ENCODE data around the gene RHOU.

Gene RHOU

DNA sequence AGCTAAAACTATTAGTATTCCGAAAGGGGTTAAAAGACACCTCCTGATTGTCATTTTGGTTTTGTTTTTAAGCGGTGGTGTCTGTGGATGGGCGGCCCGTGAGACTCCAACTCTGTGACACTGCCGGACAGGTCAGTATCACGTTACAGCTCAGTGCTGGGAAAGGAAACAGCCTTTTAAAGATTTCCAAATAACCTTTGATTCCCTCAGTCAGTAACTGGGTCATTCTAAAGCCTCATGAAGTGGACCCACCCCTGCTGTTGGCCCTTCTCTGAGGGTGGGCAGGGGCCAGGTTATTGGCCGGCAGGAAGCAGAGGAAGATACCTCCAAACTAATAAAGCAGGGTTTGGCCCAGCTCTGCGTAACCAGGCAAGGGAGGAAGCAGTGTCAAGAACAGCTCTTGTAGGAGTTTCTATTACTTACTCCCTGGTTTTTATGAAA, 2.3 kb downstream of the RHOU start:
- Histone ChIP-seq H3K4me3 (ENCODE audit: low read depth, low read length) (peak overlapping the region; percentile 81; the same call in 1 of the 2 replicates), H3K27me3 (ENCODE audit: control insufficient read depth, insufficient read depth, low read length) (peaks cover 29% of the 10 kb centered on the region), H3K9ac (ENCODE audit: low read length) (no peak overlapping the region), H3K36me3 (ENCODE audit: control insufficient read depth, insufficient read depth, low read length) (peaks cover 16% of the 10 kb centered on the region), H3K4me1 (ENCODE audit: control insufficient read depth, insufficient read depth, low read length) (peaks cover 17% of the 10 kb centered on the region; the same call in 1 of the 2 replicates), H3K9me3 (ENCODE audit: control insufficient read depth, insufficient read depth, low read depth, low read length) (no peaks in the 10 kb centered on the region), H3K27ac (ENCODE audit: low read depth, low read length) (no peak overlapping the region)

DNA sequence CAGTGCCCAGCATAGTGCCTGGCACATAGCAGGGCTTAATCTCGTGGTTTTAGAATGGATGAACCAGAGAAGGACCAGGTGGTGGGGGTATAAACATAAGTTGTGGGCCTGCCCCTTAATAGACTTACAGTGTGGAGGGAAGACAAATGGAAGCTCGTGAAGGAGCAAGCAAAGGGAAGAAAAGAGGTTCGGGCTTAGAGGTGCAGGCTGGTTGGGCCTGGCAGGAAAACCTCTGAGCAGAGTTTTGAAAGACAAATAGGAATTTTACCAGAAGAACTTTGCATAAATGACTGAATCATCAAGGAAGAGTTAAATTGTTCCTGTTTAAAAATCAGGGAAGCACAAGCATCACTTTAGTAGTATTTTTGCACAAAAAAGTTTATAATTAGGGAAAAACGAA, 4.5 kb downstream of the RHOU start:
- H3K9ac ChIP-seq (ENCODE audit: low read length) = no peak overlapping the region
- no peaks in the 10 kb centered on the region for H3K9me3 ChIP-seq (ENCODE audit: control insufficient read depth, insufficient read depth, low read depth, low read length)
- H3K27me3 ChIP-seq (ENCODE audit: control insufficient read depth, insufficient read depth, low read length) = peaks cover 16% of the 10 kb centered on the region
- H3K27ac ChIP-seq (ENCODE audit: low read depth, low read length) = no peak overlapping the region
- peaks cover 15% of the 10 kb centered on the region; the same call in 1 of the 2 replicates for H3K4me1 ChIP-seq (ENCODE audit: control insufficient read depth, insufficient read depth, low read length)
- peaks cover 33% of the 10 kb centered on the region for H3K36me3 ChIP-seq (ENCODE audit: control insufficient read depth, insufficient read depth, low read length)
- H3K4me3 ChIP-seq (ENCODE audit: low read depth, low read length) = no peak overlapping the region

DNA sequence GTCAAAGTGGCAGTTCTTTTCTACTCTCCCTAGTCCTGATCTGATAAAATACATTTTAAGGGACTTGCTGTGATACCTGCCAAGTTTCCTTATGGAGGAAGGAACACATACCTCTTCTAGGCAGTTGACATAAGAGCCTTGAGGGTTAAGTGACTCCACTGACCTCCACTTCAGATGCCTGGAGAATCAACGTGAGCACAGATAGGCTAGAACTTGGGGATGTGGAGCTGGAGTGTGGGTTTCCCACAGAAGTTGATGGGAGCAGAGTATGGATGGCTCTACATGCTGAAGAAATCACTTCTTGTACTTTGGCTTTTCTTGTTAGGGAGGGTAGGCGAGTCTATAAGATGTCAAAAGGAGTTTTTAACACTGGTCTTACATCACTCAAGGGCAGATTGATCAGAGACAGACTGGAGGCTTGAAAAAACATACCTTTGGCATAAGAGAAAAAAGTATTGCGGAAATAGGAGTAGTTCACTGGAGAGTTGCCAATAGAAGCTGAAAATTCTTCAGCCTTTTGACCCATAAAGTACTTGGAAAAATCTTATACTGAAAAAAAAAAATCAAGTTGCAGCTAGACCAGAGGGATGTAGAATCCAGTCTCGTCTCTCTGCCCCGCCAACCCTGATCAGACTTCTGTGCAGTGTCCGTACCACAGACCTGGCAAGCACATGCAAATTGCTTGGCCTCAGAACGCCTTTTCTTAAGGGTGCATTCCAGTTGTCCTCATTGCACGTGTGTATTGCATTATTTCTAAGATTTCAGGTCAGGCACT, 5.5 kb downstream of the RHOU start:
- Histone ChIP-seq H3K9ac (ENCODE audit: low read length) (no peak overlapping the region), H3K9me3 (ENCODE audit: control insufficient read depth, insufficient read depth, low read depth, low read length) (no peaks in the 10 kb centered on the region), H3K27ac (ENCODE audit: low read depth, low read length) (no peak overlapping the region), H3K27me3 (ENCODE audit: control insufficient read depth, insufficient read depth, low read length) (peaks cover 13% of the 10 kb centered on the region), H3K4me1 (ENCODE audit: control insufficient read depth, insufficient read depth, low read length) (peaks cover 13% of the 10 kb centered on the region; the same call in 1 of the 2 replicates), H3K36me3 (ENCODE audit: control insufficient read depth, insufficient read depth, low read length) (peaks cover 33% of the 10 kb centered on the region), H3K4me3 (ENCODE audit: low read depth, low read length) (no peak overlapping the region)

DNA sequence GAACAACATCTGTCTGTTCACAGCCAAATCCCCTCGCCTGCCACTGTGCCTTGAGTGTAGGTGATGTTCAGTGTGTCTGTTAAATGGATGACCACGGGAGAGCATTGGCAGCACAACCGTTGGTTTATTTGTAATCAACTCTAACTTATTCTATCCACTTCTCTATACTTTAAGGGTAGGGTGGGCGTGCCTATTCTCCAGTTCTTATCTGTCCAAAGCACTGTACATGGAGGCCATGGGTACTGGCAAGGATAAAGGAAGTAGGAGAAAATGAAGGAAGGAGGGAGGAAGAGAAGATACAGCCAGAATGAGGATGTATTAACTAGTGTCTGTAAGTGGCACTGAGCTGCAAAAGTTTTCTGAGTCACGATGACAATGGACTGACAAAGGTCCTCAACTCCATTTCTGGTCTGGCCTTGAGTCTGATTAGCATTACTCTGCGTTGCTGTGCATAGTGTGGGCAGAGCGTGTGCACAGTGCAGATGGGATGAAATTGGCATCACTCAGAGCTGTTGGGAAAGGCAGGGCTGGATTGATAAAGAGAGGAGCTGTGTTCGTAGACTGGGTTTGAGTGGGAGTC, 7.1 kb downstream of the RHOU start:
- peaks cover 33% of the 10 kb centered on the region for H3K36me3 ChIP-seq (ENCODE audit: control insufficient read depth, insufficient read depth, low read length)
- H3K4me1 ChIP-seq (ENCODE audit: control insufficient read depth, insufficient read depth, low read length) = peaks cover 5% of the 10 kb centered on the region; the same call in 1 of the 2 replicates
- no peaks in the 10 kb centered on the region for H3K27me3 ChIP-seq (ENCODE audit: control insufficient read depth, insufficient read depth, low read length)
- no peak overlapping the region for H3K9ac ChIP-seq (ENCODE audit: low read length)
- H3K9me3 ChIP-seq (ENCODE audit: control insufficient read depth, insufficient read depth, low read depth, low read length) = no peaks in the 10 kb centered on the region
- H3K4me3 ChIP-seq (ENCODE audit: low read depth, low read length) = no peak overlapping the region
- H3K27ac ChIP-seq (ENCODE audit: low read depth, low read length) = no peak overlapping the region

DNA sequence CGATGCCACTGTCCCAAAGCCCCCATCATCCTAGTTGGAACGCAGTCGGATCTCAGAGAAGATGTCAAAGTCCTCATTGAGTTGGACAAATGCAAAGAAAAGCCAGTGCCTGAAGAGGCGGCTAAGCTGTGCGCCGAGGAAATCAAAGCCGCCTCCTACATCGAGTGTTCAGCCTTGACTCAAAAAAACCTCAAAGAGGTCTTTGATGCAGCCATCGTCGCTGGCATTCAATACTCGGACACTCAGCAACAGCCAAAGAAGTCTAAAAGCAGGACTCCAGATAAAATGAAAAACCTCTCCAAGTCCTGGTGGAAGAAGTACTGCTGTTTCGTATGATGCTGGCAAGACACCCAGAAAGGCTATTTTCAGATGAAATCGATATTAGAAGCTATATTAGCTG, 8.1 kb downstream of the RHOU start:
- H3K27ac ChIP-seq (ENCODE audit: low read depth, low read length) = no peak overlapping the region
- no peaks in the 10 kb centered on the region for H3K9me3 ChIP-seq (ENCODE audit: control insufficient read depth, insufficient read depth, low read depth, low read length)
- H3K4me1 ChIP-seq (ENCODE audit: control insufficient read depth, insufficient read depth, low read length) = no peaks in the 10 kb centered on the region; the same call in 1 of the 2 replicates
- no peak overlapping the region for H3K4me3 ChIP-seq (ENCODE audit: low read depth, low read length)
- no peak overlapping the region for H3K9ac ChIP-seq (ENCODE audit: low read length)
- H3K27me3 ChIP-seq (ENCODE audit: control insufficient read depth, insufficient read depth, low read length) = no peaks in the 10 kb centered on the region
- peaks cover 27% of the 10 kb centered on the region for H3K36me3 ChIP-seq (ENCODE audit: control insufficient read depth, insufficient read depth, low read length)

DNA sequence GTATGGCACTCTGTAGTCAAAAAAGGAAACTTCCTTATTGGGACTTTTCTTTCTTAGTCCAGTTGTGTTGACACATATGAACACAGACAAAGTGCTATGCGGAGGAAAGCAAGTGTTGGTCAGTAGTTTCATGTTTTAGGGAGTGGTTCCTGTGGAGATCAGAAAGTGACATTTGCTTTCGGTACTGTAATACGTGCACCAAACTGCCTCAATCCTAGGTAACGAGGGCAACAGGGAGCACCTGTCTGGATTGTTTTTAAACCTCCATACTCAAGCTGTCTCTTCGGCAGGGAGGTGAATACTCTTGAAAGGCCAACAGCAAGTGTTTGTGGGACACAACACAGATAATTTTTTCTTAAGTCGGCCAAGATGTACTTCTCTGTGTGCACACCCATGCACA, 9.1 kb downstream of the RHOU start:
- H3K27me3 ChIP-seq (ENCODE audit: control insufficient read depth, insufficient read depth, low read length) = no peaks in the 10 kb centered on the region

DNA sequence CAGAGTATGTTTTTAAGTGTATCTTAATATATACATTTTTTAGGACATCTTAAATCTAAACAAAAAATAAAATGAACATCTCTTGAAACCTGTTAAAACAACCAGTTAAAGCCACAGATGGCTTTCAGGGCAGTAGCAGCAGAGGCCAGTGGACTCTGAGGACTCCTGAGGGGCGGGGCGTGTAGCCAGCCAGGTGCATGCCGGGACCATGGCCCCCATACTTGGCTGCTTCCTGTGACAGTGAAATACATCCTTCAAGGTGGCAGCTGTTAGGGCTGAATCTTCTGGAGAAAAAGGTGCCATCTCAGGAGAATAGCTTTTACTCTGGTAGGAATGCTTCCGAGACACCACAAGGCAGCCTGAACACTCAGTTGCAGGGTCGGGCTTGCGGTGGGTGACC, 9.6 kb downstream of the RHOU start:
- Histone ChIP-seq H3K27ac (ENCODE audit: low read depth, low read length) (no peak overlapping the region), H3K9ac (ENCODE audit: low read length) (no peak overlapping the region), H3K4me3 (ENCODE audit: low read depth, low read length) (no peak overlapping the region), H3K9me3 (ENCODE audit: control insufficient read depth, insufficient read depth, low read depth, low read length) (no peaks in the 10 kb centered on the region), H3K36me3 (ENCODE audit: control insufficient read depth, insufficient read depth, low read length) (peaks cover 27% of the 10 kb centered on the region), H3K4me1 (ENCODE audit: control insufficient read depth, insufficient read depth, low read length) (no peaks in the 10 kb centered on the region), H3K27me3 (ENCODE audit: control insufficient read depth, insufficient read depth, low read length) (no peaks in the 10 kb centered on the region)

More for the DNA sequence above, 9.1 kb downstream of the RHOU start:
- H3K4me3 ChIP-seq (ENCODE audit: low read depth, low read length) = no peak overlapping the region
- no peaks in the 10 kb centered on the region for H3K9me3 ChIP-seq (ENCODE audit: control insufficient read depth, insufficient read depth, low read depth, low read length)
- no peak overlapping the region for H3K27ac ChIP-seq (ENCODE audit: low read depth, low read length)
- H3K9ac ChIP-seq (ENCODE audit: low read length) = no peak overlapping the region
- no peaks in the 10 kb centered on the region; the same call in 1 of the 2 replicates for H3K4me1 ChIP-seq (ENCODE audit: control insufficient read depth, insufficient read depth, low read length)
- H3K36me3 ChIP-seq (ENCODE audit: control insufficient read depth, insufficient read depth, low read length) = peaks cover 27% of the 10 kb centered on the region

DNA sequence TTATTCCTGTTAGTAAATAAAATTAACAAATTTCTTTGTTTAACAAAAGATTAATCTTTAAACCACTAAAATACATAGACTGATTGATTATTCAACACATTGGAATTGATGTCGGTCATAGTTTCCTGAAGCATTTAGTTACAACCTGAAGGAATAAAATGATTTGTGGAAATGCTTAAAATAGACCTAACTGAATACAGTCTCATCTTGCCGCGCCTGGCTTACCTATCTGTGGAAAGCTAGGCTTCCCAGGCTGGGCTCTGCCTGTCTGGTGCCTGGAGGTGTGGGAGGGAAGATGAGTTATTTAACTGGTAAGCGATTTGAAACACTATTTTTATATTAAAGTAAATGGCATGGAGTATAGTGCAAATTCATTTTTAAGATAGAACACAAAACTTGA, 10.2 kb downstream of the RHOU start:
- H3K4me1 ChIP-seq (ENCODE audit: control insufficient read depth, insufficient read depth, low read length) = no peaks in the 10 kb centered on the region
- H3K27ac ChIP-seq (ENCODE audit: low read depth, low read length) = no peak overlapping the region
- no peak overlapping the region for H3K4me3 ChIP-seq (ENCODE audit: low read depth, low read length)
- no peak overlapping the region for H3K9ac ChIP-seq (ENCODE audit: low read length)
- no peaks in the 10 kb centered on the region for H3K27me3 ChIP-seq (ENCODE audit: control insufficient read depth, insufficient read depth, low read length)
- H3K9me3 ChIP-seq (ENCODE audit: control insufficient read depth, insufficient read depth, low read depth, low read length) = no peaks in the 10 kb centered on the region
- H3K36me3 ChIP-seq (ENCODE audit: control insufficient read depth, insufficient read depth, low read length) = peaks cover 27% of the 10 kb centered on the region

DNA sequence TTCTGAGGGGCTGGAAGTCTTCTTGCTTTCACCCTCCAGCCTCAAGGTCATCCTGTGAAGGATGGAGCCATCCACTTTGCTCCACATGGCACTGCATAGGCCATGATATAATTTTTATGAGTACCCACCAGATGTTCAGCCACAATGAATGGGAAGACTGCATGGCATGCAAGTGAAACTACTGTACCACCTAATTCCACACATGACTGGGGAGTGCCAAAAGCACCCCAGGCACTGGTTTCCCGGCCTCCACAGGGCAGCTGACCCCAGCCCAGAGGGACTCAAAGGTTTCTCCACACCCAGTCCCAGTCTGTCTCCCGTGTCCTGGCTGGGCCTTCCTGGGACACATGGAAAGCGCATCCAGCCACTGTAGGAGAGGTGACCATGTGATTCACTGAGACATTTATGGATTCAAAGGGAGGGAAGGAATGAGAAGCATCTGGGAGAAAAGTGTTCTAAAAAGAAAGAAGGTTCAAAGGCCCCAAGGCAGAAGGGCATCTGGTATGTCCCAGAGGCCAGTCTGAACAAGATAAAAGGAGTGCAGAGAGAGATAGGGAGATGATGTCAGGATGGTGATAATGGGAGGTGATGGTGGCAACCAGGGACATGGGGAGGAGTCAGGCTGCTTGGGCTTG, 12.1 kb downstream of the RHOU start:
- Histone ChIP-seq H3K4me1 (ENCODE audit: control insufficient read depth, insufficient read depth, low read length) (no peaks in the 10 kb centered on the region), H3K27me3 (ENCODE audit: control insufficient read depth, insufficient read depth, low read length) (peaks cover 3% of the 10 kb centered on the region; the same call in 1 of the 2 replicates), H3K9ac (ENCODE audit: low read length) (no peak overlapping the region), H3K27ac (ENCODE audit: low read depth, low read length) (no peak overlapping the region), H3K9me3 (ENCODE audit: control insufficient read depth, insufficient read depth, low read depth, low read length) (no peaks in the 10 kb centered on the region), H3K36me3 (ENCODE audit: control insufficient read depth, insufficient read depth, low read length) (peaks cover 19% of the 10 kb centered on the region), H3K4me3 (ENCODE audit: low read depth, low read length) (no peak overlapping the region)

DNA sequence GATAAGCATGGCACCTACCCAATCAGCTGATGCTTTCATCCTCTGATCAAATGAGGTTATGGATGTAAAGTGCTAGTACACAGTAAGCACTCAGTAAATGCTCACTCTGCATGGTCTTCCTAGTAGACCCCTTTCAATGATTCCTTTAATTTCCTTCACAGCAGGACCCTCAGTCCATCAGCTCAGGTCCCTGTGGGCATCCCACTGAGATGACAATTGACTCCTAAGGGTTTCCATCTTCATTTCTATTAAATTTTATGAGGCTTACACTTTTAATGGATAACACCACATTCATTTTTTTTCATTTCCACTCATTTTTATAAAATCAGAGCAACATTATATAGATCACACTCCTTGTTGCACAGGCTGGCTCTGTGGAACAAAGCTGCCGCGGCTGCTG, 12.8 kb downstream of the RHOU start:
- no peaks in the 10 kb centered on the region for H3K4me1 ChIP-seq (ENCODE audit: control insufficient read depth, insufficient read depth, low read length)
- H3K9me3 ChIP-seq (ENCODE audit: control insufficient read depth, insufficient read depth, low read depth, low read length) = no peaks in the 10 kb centered on the region
- no peak overlapping the region for H3K9ac ChIP-seq (ENCODE audit: low read length)
- H3K27ac ChIP-seq (ENCODE audit: low read depth, low read length) = no peak overlapping the region
- H3K4me3 ChIP-seq (ENCODE audit: low read depth, low read length) = no peak overlapping the region
- peaks cover 16% of the 10 kb centered on the region for H3K36me3 ChIP-seq (ENCODE audit: control insufficient read depth, insufficient read depth, low read length)
- peaks cover 3% of the 10 kb centered on the region; the same call in 1 of the 2 replicates for H3K27me3 ChIP-seq (ENCODE audit: control insufficient read depth, insufficient read depth, low read length)

DNA sequence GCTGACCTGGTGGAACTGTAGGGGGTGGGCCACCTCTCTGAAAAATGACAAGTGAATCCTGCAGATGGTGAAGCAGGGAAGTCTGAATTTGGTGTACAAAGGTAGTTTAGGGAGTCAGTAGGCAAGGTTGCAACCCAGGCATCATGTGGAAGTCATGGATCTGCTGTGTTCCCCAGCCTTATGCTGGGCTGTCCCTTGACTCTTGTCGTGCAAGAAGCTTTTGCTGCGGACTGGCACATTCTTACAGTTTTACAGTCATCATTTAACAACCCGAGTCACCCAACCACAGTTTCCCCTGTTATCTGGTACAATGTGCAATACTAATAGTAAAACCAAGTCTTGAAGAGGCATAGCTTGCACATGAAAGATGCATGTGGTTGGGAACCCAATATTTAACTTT, 13.2 kb downstream of the RHOU start:
- Histone ChIP-seq H3K9me3 (ENCODE audit: control insufficient read depth, insufficient read depth, low read depth, low read length) (no peaks in the 10 kb centered on the region), H3K4me1 (ENCODE audit: control insufficient read depth, insufficient read depth, low read length) (no peaks in the 10 kb centered on the region), H3K4me3 (ENCODE audit: low read depth, low read length) (no peak overlapping the region)

More for the DNA sequence above, 13.2 kb downstream of the RHOU start:
- Histone ChIP-seq H3K9ac (ENCODE audit: low read length) (no peak overlapping the region), H3K27ac (ENCODE audit: low read depth, low read length) (no peak overlapping the region), H3K36me3 (ENCODE audit: control insufficient read depth, insufficient read depth, low read length) (peaks cover 12% of the 10 kb centered on the region), H3K27me3 (ENCODE audit: control insufficient read depth, insufficient read depth, low read length) (peaks cover 3% of the 10 kb centered on the region; the same call in 1 of the 2 replicates)

All from HUES6 (cell line).